KMS-11 (cell line): ENCODE results near the gene KY.

Experiments
- H2AFZ ChIP-seq: fragments of 200-600 bp; sonication (generic); 2 replicates; pipeline ENCODE4 v1.6.1; 2016; ENCODE audit warnings: antibody characterized with exemption, mixed run types, low read depth
- H3K27ac ChIP-seq: fragments of 200-600 bp; sonication (generic); 2 replicates; pipeline ENCODE4 v1.6.1; 2016; ENCODE audit warnings: mild to moderate bottlenecking, mixed run types
- H3K27me3 ChIP-seq: fragments of 200-600 bp; sonication (generic); 2 replicates; pipeline ENCODE4 v1.6.1; 2017; ENCODE audit warnings: mild to moderate bottlenecking, low read depth, mixed run types, moderate library complexity; ENCODE audit not compliant: insufficient read depth
- H3K36me3 ChIP-seq: fragments of 200-600 bp; sonication (generic); 2 replicates; pipeline ENCODE4 v1.6.1; 2017; ENCODE audit warnings: mild to moderate bottlenecking, mixed run types; ENCODE audit not compliant: insufficient read depth
- H3K4me1 ChIP-seq: fragments of 200-600 bp; sonication (generic); 2 replicates; pipeline ENCODE4 v1.6.1; 2016; ENCODE audit warnings: mild to moderate bottlenecking, low read depth, mixed run types; ENCODE audit not compliant: poor library complexity, severe bottlenecking
- H3K4me2 ChIP-seq: fragments of 200-600 bp; sonication (generic); 2 replicates; pipeline ENCODE4 v1.7.0; 2016; ENCODE audit warnings: mild to moderate bottlenecking, mixed run types
- H3K4me3 ChIP-seq: fragments of 200-600 bp; sonication (generic); IDR thresholded peaks from 2 replicates; pipeline ENCODE4 v1.6.1; 2017; ENCODE audit warnings: low read depth, low read length, mixed read lengths; ENCODE audit not compliant: insufficient read depth
- H3K79me2 ChIP-seq: fragments of 200-600 bp; sonication (generic); 2 replicates; pipeline ENCODE4 v1.6.1; 2016; ENCODE audit warnings: low read depth, mixed run types; ENCODE audit not compliant: insufficient read depth
- H3K9ac ChIP-seq: fragments of 200-600 bp; sonication (generic); 2 replicates; pipeline ENCODE4 v1.6.1; 2016; ENCODE audit warnings: mild to moderate bottlenecking, mixed run types
- H4K20me1 ChIP-seq: fragments of 200-600 bp; sonication (generic); 2 replicates; pipeline ENCODE4 v1.6.1; 2016; ENCODE audit warnings: mild to moderate bottlenecking, mixed run types; ENCODE audit not compliant: insufficient read depth
- CTCF ChIP-seq: fragments of 200-600 bp; sonication (generic); conservative IDR thresholded peaks from 2 replicates; pipeline ENCODE4 v1.6.1; 2017; ENCODE audit warnings: low read depth, mild to moderate bottlenecking, antibody characterized with exemption, low read length, moderate library complexity, mixed read lengths

The KY gene

GRCh38 chr3:134613006-134613520 is 37.8 kb downstream of the KY start:
- Histone ChIP-seq H3K27me3 (no peaks in the 10 kb centered on the region), H3K9ac (no peak overlapping the region), H3K4me3 (no peak overlapping the region), H2AFZ (no peak overlapping the region), H3K79me2 (no peaks in the 10 kb centered on the region), H3K4me2 (no peak overlapping the region), H3K36me3 (no peaks in the 10 kb centered on the region), H4K20me1 (no peaks in the 10 kb centered on the region), H3K27ac (no peak overlapping the region), H3K4me1 (no peaks in the 10 kb centered on the region)
- no peak for TF ChIP-seq CTCF

GRCh38 chr3:134611516-134611915 is 39.3 kb downstream of the KY start:
- H3K79me2 ChIP-seq: no peaks in the 10 kb centered on the region
- no peak for TF ChIP-seq CTCF
- no peaks in the 10 kb centered on the region for H3K36me3 ChIP-seq
- no peaks in the 10 kb centered on the region for H4K20me1 ChIP-seq
- H3K27ac ChIP-seq: no peak overlapping the region
- H3K9ac ChIP-seq: no peak overlapping the region
- no peak overlapping the region for H3K4me2 ChIP-seq
- H3K27me3 ChIP-seq: no peaks in the 10 kb centered on the region
- no peak overlapping the region for H3K4me3 ChIP-seq
- no peak overlapping the region for H2AFZ ChIP-seq
- no peaks in the 10 kb centered on the region for H3K4me1 ChIP-seq

- H3K4me2 ChIP-seq: no peak overlapping the region
- no peak for TF ChIP-seq CTCF
- H3K9ac ChIP-seq: no peak overlapping the region
- H3K4me1 ChIP-seq: no peaks in the 10 kb centered on the region
- no peak overlapping the region for H2AFZ ChIP-seq
- no peaks in the 10 kb centered on the region for H3K79me2 ChIP-seq
- no peaks in the 10 kb centered on the region for H4K20me1 ChIP-seq
- no peaks in the 10 kb centered on the region for H3K36me3 ChIP-seq
- H3K27me3 ChIP-seq: no peaks in the 10 kb centered on the region
- H3K27ac ChIP-seq: no peak overlapping the region
- H3K4me3 ChIP-seq: no peak overlapping the region
These were observed 40.1 kb downstream of the KY start for GRCh38 chr3:134610432-134611385.

GRCh38 chr3:134609821-134610431 is 40.9 kb downstream of the KY start:
- no peaks in the 10 kb centered on the region for H3K36me3 ChIP-seq
- H3K27me3 ChIP-seq: no peaks in the 10 kb centered on the region
- H3K4me2 ChIP-seq: no peak overlapping the region
- no peaks in the 10 kb centered on the region for H3K79me2 ChIP-seq
- H3K4me1 ChIP-seq: no peaks in the 10 kb centered on the region
- H4K20me1 ChIP-seq: no peaks in the 10 kb centered on the region
- no peak overlapping the region for H3K9ac ChIP-seq
- H2AFZ ChIP-seq: no peak overlapping the region
- H3K4me3 ChIP-seq: no peak overlapping the region
- no peak overlapping the region for H3K27ac ChIP-seq
- TF ChIP-seq CTCF: no peak
